Activated CD8-positive, alpha-beta memory T cell treated with anti-CD3 and anti-CD28 coated beads for 4 hours (primary cell): ENCODE results near the gene TEX26.

ENCODE experiments used
- DNase-seq, 2 donors: peaks; one replicate each; pipeline ENCODE4 v3.0.0-alpha.2; 2020; ENCODE audit warnings: low read depth in 2 of 2

The TEX26 gene

DNA sequence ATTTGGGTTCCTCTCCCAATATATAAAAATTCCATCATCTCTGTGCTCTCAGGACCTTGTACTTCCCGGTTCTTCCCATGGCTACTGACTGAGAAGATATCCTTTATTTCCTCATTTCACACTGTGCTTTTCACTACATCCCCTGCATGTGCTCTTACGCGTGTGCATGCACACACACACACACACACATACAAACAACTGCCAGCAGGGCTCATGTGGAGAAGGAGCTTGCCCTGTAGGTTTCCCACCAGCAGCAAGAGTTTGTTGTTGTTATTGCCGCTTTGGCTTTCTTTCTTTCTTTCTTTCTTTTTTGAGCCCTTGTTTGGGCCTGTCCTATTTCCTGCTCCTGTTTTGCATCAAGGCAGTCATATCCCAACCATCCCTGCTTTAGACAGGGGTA is 43.6 kb downstream of the TEX26 start:
- DNase-seq: no peak

DNA sequence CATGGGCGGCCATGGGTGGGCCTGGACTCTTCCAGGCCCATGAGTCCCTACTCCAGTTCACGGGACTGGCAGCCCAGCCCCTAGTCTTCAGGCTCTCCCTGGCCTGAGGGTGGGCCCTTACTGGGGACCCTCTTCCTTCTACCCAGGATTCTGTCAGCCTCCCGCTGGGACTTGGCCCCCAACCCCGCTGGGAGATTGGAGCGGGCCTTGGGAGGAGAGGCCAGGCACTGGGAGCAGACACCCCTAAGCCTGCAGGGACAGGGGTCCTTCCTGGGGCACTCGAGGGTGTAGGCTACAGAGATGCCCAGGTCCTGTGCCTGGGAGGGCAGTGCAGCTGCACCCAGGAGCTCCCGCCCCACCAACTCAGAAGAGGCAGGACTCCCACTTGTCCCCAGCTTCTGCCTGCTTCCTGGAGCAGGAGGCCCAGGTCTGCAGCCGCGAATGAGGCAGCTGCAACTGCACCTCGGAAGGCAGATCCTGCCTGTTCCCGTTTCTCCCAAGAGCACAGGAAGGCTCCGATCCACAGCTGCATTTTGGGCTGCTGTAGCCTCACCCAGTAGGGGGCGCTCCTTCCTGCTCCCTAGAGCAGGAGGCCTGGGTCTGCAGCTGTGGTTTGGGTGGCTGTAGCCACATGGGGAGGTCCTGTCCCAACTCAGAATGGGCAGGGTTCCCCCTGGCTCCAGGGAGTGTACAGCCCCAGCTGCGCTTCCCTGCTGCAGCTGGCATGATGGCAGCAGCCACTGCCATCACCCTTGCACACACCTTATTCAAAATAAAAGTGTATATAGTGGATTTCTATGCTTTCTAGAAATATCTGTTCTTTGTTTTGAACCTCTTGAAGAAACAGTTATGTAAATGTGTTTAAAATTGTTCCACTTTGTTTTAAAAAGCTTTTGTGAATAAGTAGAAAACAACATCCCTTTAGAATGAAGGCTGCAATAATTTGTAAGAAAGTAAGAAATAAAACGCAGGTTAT is 46.8 kb downstream of the TEX26 start:
- DNase-seq: no peak

DNA sequence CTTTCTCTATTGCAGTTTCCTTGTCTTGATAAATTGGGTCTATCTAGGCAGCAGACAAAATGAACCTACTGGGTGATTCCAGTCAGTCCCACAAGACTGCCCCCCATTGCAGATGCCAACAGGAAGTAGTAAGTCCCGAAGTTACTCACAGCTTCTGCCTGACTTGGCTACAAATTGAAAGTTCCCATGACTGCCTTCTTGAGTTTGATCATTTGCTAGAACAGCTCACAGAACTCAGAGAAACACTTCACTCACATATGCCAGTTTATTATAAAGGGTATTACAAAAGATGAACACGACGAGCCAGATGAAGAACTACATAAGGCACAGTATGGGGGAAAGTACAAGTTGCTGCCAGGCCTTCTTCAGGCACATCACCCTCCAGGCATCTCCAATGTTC is 50.0 kb downstream of the TEX26 start:
- no peak for DNase-seq

DNA sequence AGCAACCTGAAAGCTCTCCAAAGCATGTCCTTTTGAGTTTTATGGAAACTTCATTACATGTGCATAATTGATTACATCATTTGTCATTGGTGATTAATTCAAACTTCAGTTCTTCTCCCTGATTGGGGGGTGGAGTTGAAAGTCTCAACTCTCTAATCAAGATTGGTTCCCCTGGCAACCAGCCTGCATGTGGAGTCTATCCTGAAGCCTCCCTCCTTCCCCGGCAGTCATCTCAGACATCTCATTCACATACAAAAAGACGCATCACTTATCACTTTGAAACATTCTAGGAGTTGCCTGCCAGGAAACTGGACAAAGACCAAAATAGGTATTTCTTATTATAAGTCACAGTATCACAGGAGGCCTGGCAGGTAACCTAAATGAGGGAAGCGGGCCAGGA is 50.5 kb downstream of the TEX26 start:
- no peak for DNase-seq

DNA sequence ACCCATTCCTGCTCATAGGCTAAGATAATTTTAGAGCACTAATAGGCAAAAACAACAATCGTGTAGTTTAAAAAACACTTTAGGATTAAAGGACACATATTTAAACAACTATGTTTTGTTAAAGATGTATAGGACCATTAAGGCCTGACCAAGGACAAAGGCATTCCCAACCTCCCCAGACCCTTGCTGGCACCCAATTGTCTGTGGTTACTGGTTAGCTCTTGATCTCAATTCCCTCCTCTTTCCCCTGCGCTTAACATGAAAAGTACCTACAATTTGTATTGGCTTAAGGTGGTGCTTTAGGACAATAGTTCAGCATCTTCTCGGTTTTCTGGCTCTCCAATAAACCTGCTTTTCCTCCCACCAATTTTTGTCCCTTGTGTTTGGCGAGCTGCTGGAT is 51.0 kb downstream of the TEX26 start:
- no peak for DNase-seq

DNA sequence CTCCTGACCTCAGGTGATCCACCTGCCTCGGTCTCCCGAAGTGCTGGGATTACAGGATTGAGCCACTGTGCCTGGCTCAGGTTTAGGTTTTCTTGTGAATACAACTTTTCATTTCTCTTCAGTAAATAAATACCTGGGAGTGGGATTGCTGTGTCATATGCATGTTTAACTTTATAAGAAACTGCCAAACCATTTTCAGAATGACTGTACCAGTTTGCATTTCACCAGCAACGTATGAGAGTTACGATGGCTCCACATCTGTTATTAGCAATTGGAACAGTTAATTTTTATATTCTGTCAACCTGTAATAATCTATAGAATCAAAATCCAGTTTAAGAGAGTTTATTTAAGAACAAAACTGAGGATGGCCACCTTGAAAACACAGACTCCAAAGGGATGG is 52.2 kb downstream of the TEX26 start:
- DNase-seq: no peak

DNA sequence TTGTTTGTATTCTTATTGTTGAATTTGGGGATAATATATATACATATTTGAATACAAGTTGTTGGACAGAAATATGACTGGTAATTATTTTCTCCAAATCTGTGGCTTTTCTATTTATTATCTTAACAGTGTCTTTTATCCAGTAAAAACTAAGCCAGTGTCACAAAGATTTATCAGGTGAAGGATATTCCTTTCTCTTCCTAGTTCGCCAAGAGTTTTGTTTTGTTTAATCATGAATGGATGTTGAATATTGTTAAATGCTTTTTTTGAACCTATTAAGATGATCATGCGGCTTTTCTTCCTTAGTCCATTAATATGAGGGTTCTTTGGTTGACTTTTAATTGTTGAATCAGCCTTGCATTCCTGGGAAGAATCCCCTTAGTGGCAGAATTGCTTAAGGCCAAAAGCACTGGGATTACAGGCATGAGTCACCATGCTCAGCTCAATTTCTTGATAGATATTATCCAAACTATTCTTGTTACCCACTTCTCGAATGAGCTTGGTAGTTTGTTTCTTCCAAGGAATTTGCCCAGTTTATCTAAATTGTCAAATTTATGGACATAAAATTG is 53.3 kb downstream of the TEX26 start:
- no peak for DNase-seq

DNA sequence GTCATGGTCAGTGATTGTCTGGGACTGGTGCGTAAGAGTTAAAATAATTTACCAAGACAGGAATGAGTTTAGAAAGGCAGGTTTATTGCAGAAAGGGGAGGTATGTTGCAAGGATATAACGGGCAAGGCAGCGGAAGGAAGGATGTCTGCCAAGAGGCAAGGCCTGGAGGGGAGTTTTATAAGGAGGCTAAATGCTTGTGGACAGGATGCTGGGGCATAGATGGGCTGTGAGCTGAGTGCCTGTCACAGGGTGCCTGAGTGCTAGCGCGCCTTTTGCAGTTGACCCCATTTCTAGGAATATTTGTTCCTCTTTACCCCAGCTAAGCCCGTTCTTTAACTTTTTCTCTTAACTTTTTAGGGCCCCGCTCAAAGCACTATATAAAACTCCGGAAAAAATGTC is 58.7 kb downstream of the TEX26 start:
- DNase-seq: no peak

DNA sequence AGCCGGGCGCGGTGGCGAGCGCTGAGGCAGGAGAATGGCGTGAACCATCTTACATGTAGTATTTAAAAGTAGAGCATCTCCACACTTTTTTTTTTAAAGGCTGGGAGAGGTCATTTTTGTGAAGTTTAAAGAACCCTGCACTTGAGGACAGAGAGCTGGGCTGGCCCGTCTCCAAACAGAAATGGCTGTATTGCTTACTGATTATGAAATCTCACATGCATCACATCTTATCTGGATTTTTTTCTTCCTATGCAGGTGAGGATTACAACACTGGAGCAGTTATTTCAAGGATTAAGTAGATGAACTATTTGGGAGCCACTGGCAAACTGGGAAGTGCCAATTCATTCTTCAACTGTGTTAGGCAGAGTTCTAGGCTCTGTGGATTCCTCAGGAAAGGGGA is 59.5 kb downstream of the TEX26 start:
- no peak for DNase-seq

DNA sequence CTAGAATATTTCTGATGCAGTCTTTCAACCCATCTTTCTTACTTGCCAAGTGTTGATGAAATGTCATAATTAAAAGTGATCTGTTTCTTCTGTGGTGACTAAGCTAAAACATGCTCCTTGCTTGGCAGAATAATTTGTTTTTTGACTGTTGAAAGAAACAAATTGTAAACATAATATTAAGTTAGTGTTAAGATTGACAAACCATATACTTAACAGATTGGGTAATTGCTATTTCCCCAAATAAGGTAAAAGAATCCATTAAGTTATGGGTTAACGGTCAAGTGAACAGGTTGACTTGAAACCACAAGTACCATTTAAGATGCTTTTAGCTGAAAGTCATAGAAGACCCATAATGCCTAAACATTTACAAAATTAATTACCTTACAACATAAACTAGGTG is 62.9 kb downstream of the TEX26 start:
- no peak for DNase-seq

DNA sequence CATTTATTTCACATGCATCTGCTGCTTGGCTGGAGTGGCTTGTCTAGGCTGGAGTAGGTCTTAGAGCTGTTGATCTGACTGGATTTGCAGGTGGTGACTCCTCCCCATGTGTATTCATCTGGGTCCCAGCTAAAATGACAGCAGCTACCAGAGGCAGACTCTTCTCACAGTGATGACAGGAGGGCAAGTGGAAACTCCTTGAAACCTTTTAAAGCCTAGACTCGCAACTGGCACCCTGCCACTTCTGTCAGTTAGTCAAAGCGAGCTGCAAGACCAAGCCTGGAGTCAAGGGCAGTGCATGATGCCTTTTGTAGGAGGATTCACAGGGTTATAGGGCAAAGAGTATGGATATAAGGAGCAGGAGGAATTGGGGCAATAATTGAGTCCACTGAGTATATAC is 65.2 kb downstream of the TEX26 start:
- no peak for DNase-seq

DNA sequence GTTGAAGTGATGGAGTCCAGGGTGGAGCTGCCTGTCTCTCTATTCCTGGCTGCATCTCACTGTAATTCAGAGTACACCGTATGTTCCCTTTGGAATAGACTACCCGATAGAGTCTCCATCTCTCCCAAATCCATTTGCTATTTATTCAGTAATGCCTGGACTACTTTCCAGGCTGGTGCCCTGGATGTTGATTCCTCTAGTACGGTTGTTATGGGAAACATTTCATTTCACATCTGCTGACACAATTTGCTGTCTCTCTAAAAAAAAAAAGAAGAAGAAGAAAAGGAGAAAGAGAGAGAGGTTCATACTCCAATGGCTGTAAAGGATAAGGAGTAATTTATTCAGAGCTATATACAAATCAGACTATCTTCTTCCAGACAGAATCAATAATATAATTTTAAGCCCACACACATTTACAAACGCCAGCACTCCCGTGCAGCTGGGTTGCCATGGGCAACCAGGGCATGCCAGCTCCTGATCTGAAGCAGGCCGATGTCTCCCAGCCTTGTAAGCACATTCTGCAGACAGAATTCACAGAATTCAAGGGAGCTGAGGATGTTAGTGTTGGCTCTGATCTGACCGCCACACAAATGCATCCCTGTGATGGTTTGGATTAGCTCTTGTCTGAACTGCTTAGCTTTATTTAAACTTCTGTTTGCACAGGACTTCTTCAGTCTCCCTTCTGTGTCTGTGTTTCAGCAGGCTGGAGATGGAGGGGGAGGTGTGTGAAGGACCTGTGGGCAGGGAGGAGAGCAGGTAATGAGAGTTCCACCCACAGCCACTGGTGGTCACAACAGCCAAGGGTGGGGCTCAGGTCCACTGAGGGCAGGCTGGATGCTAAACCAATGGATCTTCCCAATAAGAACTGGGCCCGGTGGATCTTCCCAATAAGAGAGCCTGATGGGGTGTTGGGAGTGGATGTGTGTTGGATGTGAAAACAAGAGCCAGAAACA is 66.0 kb downstream of the TEX26 start:
- no peak for DNase-seq

DNA sequence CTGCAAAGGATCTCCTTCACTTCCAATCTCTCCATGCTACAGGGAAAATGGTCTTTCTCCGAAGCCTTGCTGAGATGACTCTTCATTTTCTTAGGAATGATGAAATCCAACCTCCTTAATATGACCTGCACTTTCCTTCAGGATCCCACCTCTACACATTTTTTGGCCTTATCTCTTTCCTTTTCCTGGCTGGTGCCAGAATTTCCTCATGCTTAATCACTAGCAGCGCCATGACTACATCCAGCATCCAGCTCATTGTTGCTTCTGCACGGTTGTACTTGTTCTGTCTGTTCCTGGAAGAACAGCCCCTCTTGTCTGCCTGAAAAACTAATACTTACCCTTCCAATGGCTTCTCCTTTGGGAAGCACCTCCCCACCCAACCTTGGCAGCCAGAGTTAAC is 68.4 kb downstream of the TEX26 start:
- no peak for DNase-seq

DNA sequence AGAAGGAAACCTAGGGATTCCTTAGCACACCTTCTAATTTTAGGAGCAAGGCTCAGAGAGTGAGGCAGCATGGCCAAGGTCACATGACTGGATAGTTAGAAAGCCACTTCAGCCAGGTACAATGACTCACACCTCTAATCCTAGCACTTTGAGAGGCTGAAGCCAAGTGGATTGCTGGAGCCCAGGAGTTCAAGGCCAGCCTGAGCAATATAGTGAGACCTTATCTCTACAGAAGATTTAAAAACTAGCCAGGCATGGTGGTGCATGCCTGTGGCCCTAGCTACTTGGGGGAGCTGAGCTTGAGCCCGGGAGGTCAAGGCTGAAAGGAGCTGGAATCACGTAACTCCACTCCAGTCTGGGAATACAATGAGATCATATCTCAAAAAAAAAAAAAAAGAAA is 69.2 kb downstream of the TEX26 start:
- no peak for DNase-seq

DNA sequence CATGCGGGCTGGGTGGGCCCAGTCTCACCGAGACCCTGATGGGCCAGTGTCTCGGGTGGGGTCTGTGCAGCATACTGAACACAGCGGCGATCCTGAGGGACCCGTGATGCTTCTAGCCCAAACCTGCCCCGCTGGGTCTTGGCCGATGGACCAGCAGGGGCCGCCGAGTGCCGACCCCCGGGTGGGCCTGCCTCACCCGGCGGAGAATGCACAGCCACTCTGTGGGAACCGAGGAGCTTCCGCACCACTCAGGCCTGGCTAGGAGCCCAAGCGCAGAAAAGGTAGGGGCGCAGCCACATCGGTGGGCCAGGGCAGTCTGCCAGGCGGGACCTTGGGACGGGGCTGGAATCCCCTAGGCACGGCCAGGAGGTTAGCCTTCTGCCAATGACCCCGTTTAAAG is 72.6 kb downstream of the TEX26 start:
- DNase-seq: no peak

DNA sequence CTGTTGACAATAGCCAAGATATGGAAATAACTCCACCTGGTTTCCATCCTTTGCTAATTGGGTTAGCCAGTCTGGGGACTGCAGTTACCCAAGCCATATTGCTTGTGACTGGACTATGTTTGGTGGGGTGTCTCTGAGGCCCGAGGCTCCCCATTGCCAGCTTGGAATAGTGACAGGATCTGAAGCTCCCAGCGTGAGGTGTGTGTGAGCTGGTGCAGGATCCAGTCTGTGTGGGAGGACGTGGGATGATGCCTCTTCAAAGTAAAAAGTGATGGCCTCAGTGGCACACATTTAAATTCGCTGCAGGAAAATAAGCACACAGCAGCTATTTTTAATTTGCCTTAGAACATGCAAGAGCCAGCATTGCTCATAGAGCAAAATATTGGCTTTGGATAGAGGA is 75.0 kb downstream of the TEX26 start:
- no peak for DNase-seq

DNA sequence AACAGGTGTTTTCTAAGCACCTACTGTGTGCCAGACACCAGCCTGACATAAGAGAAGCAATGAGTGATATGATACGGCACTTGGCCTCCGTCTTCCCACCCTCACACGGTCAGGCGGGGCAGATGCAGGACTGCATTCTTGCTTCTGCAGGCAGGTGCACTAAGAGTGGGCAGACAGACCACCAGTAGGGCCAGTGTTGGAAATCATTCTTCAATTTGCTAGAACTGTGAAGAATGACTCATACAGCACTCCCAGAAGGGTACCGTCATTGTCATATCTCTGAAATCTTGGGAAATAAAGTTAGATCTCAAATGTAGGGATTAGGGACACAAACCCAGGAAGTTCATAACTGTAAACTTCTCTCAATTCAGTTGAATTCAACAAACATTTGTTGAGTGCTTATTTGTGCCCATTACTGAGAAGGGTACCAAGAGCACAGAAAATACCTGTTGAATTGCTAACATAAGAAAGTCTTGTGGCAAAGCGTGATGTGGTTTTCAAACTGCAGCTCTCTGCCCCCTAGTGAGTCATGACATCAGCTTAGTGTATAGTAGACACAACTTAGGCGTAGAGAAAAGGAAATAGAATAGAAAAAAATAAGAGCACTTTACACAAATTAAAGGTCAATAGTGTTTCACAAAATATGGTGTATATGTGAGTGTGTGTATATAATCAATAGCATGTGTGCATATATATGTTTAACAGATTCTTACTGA is 76.1 kb downstream of the TEX26 start:
- no peak for DNase-seq

DNA sequence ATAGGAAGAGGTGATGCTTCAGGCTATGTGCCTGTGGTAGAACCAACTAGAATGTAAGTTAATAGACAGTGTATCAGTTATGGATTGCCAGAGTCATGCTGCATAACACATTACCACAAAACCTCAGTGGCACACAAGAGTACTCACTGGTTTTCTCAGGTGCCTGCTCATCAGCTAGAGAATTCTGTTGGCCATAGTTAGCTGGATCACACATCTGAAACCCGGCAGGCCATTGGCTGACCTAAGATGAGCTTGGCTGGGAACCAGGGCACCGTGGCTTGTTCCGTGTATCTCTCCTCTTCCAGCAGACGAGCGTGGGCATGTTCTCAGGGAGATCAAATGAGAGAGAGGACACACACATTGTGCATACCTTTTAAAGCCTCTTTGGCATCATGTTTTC is 76.7 kb downstream of the TEX26 start:
- DNase-seq: no peak

DNA sequence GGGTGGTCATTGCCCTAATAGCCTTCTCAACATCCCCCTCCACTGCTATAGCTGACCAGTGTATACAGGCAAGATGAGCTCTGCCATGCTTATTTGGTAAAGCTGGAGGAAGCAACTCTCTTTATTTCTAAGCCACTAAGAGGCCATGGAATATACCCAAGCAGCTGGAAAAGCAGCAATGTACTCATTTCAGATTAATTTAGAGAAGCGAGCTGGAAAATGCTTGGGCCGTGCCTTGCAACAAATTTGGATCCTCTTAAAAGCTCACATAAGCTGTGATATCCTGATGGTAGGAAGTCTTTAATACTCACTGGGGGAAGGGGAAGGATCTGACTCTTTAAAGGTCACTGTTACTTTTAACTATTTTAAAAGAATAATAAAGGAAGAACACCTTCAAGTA is 77.8 kb downstream of the TEX26 start:
- no peak for DNase-seq

DNA sequence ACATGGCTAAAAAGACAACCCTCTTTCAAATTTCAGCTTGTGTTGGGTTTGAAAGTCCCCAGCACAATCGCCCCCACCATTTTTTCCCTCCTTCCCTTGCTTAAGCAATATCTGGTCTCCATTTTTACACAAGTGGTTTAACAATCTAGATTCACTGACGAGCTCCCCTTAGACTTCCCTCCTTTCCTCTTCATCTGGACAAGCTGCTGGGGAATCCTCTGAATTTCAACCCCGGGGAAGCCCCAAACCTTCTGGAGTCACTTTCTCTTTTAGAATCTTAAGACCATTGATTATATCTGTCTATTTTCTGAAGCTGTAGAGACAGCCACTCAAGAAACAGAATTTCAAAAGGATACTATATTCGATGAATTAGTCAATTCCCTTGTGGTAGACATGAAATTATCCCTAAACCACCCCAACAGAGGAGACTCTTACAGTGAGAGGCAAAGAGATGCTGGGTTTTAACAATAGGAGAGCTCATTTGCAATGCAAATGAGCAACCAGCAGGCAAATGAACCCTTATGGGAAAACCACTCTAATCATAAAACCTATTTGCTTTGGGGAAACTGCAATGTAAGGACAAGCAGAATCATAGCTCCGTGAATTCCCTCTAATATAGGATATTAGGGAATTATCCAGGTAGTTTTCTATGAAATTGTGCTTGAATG is 78.9 kb downstream of the TEX26 start:
- DNase-seq: no peak
